HG02970 (cell line): ENCODE measurements around the gene TFB1M.

ENCODE experiments used
- ATAC-seq: cut with Tn5 transposase; IDR thresholded peaks from one replicate; pipeline ENCODE4 v1.9.1; 2021; ENCODE audit warnings: mild to moderate bottlenecking, moderate library complexity, moderate number of reproducible peaks; ENCODE audit not compliant: unreplicated experiment, low FRiP score

TFB1M gene

DNA sequence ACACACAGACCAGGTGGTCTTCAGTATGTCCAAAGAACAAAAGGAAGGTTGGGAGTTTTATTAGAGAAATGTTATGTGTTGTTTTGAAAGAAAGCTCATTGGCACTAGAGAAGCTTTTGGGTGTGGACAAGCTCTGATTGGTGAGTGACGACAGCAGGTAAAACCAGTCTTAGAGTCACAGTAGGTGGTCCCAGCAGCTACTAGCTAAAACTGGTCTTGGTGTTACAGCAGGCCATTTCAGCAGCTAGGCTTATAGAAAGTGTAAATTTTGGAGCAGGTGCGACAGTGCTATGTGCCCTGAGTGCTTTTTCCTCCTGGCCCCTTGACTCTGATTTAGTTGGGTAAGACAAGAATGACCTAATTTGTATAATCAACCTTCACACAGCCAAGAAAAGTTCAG, 46.9 kb downstream of the TFB1M start:
- ATAC-seq, result no peak

DNA sequence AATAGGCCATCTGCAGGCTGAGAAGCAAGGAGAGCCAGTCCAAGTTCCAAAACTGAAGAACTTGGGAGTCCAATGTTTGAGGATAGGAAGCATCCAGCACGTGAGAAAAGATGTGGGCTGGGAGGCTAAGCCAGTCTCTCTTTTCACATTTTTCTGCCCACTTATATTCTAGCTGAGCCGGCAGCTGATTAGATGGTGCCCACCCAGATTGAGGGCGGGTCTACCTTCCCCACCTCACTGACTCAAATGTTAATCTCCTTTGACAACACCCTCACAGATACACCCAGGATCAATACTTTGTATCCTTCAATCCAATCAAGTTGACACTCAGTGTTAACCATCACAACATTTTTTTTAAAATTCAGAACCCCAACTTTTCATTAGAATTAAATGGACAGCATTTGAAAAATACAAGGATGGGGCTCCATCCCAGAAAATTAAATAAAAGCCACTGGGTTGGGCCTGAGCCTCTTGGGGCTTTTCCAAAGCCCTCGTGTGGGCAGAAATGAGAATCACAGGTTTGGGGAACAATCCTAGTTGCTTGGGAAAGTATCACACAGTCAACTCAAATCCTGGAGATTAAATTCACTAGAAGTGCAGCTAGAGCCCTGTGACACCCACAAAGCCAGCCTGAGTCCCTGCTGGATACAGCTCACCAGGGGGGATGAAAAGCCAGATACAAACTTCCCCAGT, 48.3 kb downstream of the TFB1M start:
- no peak for ATAC-seq

DNA sequence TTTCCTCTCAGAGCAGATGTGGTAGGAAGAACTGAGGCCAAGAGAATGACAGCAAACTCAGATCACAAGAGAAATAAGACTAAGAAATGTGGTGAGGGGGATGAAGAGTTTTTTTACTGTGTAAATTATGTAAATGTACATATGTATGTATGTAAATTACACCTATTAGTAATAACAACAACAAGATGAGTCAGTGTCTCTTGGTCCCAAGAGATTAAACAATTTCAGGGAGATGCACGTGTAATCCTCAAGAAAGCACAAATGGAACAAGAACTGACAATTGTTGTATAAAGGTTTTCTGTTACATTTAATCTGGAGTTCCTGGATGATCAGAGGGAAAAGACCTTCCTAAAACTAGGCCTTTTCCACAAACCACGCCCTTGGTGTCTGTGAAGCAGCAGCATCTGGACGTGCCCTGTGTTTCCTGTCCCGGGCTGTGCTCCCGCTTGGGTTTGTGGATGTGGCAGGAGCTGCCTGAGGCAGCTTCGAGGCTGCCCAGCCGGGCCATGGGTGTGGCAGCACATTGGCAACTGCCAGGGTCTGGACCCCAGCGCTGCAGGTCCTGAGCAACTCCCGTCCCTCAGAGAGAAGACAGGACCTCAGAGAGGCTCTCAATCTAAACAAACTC, 49.5 kb downstream of the TFB1M start:
- no peak for ATAC-seq

DNA sequence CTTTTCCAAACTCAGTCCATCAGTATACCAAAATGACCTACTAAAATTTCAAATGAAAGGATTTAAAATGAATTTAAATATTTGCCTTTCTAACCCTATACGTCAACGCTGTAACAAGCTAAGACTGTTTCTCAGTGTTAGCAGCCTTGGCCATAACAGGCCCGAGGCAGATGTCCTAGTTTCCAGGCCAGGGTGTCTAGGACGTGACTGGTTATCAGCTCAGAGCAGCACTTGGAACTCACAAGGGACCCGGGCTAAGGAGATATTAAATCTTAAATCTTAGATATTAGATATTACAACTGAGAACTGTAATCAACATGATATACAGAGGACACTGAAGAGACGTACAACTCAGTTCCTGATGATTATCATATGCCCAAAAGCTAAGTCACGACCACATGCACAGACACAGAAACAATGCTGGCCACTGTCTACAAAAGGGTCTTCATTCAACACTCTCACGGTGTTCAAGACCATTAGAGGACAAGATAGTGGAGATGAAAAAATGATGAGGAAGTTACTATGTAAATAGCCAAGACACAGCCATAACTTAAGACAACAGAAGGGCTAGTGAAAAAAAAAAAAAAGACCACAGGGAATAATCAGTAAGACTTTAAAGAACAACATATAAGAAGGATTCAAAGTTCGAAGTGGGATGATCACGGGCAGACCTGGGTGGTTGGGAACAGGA, 50.8 kb downstream of the TFB1M start, which contains the start of gene CLDN20:
Gene CLDN20 (plus strand): TSS at position 641 of the 691 bp plus-strand sequence. CDS start 11,707 bp downstream, outside the sequence.
- ATAC-seq, result no peak

DNA sequence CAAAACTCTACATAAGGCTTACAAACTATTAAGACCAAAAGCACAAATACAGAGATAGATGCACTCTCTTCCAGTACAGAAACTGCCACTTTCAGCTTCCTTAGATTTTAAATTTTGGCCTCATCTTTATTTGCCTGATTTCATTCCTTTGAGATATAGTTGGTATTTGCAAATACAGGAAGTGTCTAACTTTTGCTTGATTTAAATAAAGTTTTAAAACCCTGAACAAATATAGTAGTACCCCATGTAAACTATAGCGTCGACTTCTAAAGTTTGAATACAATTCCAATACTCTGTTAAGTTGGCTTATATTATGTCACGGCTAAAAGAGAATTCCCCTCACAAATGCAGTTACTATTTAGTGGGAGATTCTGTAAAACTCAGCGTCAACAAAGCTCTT, 51.6 kb downstream of the TFB1M start:
- ATAC-seq, result no peak

DNA sequence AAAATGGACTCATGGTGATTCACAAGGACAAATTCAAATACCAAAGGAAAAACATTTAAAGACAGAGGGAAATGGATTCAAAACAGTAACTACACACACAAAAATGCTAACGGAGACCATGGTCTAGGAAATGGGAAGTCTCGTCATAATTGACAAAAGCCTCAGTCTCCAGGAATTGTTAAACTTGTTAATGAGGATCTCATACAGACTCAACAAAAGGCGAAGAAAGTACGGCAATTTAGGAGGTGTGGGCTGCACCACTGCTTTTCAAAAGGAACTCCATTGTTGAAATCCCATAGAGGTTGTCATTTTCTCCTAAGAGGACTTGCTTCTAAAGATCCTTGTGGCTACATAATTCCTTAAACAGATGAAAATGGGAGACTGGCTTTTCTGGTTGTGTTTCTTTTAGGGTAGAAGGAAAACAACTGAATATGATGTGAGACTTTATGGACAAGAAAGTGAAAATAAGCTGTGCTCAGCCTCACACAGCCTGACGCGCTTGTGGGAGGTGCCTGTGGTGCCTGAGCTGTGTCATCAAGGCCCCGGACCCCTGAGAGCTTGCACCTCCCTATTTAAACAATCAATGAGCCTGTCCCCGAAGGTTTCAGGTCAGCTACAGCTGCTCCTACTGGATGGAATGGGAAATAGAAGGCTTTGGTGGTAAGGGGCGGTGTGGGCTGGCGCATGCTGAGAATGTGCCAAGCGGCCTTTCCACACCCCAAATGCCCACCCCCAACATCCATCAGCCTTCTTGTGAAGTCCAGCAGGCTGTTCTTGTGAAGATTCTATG, 53.0 kb downstream of the TFB1M start:
- no peak for ATAC-seq

DNA sequence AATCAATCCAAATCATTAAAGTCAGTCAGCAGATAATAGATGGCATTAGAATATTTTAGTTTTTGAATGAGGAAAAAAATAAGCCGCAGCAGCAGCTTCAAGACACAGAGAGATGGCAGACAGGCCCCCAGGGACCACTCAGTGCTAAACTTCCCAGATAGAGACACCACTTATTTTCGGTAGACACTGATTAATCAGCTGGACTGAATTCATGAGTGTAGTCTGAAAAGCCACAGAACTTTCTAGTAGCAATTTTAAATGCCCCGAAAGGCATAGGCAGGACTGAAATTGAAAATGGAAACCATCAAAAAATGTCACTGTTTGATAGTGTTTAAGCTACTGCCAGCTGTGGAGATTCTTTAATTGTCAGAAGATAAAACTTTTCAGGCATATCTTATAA, 53.6 kb downstream of the TFB1M start:
- no peak for ATAC-seq

DNA sequence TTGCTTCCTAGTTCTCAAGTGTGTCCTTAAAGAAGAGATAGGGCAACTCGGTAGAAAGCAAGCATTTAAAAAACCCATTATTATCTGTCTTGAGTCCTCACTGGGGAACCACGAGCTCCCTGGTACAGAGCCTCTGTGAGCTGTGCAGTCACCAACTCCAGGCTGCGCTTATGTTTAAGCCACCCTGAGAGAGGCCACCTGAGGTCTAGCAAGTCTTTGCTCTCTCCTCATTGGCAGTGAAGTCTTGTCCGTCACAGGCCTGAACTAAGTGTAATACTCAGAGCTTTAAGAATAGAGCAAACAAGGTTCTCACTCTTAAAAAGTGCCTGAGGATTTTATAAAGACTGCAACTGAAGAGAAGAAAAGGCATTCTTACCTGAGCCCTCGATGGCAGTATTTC, 54.4 kb downstream of the TFB1M start:
- no peak for ATAC-seq

DNA sequence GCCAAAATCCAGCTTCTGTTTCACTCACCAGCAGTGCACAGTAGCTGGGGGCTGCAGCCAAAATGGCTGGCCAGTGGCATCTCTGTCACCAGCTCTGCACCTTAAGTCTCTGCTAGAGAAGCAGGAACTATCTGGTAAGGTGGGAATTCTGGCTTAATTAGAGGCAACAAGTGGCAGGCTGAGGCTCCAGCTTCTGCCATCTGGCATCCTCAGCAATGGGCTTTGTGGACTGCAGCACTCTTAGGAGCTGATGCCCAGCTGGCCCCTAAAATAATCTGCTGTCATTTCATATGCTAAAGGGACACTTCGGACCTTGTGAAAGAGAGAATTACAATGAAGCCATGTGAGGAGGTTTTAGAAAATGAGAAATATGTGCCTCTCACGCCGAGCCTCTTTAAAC, 55.1 kb downstream of the TFB1M start:
- ATAC-seq, result no peak

DNA sequence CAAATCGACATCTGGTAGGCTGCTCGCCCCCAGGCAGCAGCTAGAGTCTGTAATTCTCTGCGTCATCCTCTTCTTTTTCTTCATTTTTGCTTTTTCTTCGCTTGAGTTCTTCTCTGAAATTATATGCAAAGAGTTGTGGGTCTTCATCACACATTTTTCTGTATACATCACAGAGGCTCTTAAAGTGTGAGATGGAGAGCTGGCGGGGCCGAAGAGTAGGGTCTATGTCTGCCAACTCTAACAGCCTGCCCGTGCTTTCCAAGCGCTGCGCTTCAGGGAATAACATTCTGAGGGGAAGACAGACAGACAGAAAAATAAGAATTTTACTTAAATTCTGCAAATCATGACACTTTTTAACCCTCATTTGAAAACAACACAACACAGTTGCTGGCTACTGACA, 56.5 kb downstream of the TFB1M start:
- no peak for ATAC-seq

DNA sequence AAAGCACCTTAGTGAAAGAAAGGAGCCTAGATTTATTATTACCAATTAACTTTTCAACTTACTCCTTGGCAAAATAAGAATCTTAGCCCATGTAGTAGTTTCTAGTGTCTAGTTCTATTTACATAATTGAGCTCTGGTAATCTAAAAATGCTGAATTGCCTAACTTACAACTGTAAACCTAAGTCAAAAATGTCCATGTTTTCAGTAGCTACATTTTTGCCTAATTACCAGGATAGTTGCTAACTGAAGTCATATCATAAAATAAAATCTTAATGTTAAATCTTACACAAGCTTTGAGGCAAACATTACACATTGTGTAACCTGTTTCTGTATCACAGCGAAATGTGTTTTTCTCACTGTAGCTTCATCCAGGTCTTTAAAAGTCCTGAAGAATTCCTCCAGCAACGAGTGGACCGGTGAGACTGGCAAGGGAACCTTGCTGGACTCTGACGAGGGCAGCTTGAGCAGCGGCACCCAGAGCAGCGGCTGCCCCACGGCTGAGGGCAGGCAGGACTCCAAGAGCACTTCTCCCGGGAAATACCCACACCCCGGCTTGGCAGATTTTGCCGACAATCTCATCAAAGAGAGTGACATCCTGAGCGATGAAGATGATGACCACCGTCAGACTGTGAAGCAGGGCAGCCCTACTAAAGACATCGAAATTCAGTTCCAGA, 58.0 kb downstream of the TFB1M start:
- no peak for ATAC-seq

DNA sequence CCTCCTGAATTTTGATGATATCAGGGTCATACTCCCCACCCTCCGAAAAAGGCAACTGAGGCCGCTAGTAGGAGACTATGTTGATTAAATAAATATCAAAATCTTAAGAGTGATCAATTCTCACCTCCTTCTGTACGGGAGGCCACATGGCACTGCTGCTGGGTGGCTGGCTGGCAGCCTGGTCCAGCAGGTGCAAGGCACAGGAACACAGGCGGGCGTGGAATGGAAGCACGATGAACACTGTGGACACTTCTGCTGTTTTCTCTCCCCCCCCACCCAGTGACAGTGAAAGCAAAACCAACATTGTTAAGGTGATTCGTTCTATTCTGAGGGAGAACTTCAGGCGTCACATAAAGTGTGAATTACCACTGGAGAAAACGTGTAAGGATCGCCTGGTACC, 60.1 kb downstream of the TFB1M start:
- ATAC-seq, result no peak

DNA sequence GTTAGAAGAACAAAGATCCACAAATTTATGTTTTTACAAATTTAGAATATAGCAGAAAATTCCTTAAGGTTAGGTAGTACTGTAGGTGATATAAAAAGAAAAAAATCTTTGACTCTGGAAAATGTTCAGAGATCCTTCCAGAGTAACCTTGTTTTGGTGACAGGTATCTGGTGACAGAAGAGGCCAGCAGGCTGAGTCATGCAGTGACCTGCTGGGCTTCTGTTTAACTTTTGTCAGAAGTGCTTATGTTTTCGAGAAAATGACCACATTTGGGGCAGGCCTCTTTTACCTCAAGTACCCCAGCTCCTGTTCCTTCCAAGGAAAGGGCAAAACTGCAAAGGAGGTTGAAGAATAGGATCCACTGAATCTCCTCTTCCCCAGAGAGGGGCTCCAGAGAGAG, 60.9 kb downstream of the TFB1M start:
- no peak for ATAC-seq

DNA sequence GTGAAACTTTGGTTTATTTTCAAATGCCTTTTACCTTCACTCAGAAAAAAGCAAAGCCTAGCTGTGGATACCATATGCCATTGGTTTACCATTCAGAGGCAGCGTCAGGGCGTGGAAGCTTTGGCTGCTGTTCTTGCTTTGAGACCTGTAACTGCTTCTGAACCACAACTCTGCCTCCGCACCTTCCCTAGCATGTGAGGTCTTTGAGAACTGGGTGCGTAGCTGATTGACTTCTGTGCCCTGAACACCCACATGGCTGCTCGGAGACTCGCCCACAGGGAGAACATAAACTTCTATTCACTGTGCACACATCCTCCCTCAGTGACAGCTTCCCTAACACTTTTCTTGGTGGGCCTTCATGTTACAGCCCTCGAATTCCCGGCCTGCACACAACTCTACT, 61.7 kb downstream of the TFB1M start:
- no peak for ATAC-seq

DNA sequence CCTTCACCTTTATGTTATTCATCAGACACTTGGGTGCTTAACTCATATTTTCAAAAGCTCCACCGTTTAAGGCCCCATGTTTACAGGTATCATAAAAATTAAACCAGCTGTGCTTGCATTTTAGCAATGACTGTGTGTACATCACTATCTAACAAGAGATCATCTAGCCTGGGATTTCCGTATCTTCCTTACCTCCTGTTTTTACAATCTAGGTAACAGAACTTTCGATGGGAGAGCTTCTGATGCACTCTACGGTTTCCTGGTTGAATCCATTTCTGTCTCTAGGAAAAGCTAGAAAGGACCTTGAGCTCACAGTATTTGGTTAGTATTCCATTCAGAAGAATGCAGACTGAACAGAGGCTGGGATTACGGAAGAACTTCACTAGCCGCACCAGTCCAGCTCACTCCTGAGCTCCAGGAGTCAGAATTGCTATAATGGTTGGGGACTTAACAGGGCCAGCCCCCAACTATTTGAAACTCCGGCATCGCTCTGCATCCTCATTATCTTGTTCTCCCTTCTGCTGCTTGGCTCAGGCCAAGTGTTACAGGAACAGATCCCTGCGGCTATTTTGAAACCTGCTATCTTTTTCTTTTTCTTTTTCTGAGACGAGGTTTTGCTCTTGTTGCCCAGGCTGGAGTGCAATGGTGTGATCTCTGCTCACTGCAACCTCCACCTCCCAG, 63.4 kb downstream of the TFB1M start:
- ATAC-seq, result no peak

DNA sequence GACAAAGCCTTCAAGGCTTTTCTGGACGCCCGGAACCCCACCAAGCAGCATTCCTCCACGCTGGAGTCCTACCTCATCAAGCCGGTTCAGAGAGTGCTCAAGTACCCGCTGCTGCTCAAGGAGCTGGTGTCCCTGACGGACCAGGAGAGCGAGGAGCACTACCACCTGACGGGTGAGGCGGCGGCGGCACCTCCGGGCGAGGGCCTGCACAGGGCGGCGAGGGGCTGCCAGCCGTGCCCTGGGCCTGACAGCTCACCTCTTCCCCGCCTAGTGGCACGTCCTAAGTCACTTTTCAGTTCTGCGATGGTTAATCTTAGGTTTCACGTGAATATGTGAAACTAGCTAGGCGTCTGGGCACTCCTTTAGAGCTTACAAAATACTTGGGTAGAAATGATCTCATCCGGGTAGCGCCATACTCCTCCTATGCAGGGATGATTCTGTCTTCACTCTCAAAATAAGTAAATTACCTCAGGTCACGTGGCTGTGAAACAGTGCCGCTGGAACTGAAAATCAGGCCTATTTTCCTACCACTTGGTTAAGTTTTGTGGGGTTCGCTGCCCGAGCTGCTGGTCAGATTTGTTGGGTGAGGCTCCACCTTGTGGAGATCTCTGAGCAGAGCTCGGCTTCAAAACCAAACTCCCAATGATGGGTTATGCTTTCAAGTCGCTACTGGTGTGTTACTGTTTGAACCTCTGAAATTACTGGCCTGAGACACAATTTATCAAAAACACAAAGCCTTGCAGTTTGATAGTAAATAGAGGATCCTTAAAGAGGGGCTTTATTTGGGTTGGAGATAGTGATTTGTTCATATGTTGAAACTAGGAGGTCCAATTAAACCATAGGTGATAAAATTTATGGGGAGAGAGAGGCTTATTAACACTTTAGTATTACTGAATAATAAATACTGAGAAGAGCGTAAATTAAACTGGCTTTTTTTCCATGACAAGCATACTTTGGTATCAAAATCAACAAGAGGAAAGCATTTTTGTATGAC, 66.0 kb downstream of the TFB1M start:
- ATAC-seq, result no peak

DNA sequence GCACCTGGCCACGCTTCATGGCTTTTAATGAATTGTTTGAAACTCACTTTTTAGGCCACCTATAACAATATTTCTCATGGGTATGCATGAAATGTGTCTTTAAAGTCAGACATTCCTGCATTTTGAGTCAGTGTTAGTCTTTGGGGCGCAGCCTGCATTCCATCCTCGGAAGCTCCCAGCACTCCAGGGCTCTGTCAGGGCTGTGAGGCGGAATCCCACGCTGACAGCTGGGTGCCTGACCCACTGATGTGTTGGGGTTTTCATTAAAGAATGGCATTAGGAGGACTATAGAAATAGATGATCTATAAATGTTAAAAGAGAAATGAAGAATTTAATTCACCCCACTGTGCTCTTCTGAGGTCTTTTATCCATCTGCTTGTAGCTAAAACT, 66.7 kb downstream of the TFB1M start:
- ATAC-seq, result no peak

DNA sequence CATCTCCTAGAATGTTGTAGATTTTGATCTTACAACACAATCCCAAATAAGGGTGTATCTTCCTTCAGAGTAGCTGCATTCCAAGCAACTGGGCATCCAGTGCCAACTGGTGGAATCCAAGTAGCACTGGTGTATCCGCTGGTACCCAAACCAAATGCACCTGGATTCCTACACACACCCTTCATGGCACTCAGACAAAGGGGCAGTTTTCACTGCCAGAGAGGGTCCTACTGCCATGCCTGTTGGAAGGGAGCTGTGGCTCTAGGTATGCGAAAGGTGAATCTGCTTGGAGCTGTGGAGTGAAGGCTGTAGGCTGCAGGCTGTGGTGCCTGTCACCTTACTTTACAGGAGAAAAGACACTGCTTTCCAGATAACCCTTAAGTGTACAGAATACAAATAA, 67.5 kb downstream of the TFB1M start:
- no peak for ATAC-seq

DNA sequence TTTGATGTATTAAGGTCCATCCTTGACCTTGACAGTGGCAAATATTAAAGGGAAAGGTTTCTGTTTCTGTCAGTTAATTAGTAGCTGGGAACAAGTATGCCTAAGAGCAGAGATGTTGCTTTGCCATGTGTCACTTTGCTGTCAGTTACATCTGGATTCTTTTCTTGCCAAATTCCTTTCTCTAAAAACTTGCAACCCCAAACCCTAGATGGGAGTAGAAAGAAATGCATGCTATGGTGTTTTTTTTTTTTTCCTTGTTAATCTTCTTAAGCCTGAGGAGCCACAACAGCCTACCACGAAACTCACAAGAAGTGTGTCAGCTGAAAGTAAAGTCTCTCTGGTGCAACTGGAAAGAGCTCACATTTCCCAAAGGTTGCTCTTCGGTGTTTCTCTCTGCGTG, 68.5 kb downstream of the TFB1M start:
- no peak for ATAC-seq
